NCI-H146 (cell line): ENCODE results near the gene CAV2.

Experiments
- DNase-seq: peaks from one replicate; lab custom pipeline; 2025; lab: John Stamatoyannopoulos, UW

Gene CAV2

GRCh38 chr7:116495736-116496135 is 3.8 kb upstream of the CAV2 start:
- no peak for DNase-seq

- no peak for DNase-seq
These were observed 2.9 kb upstream of the CAV2 start for GRCh38 chr7:116496653-116497052.

- no peak for DNase-seq
These were observed 1.8 kb upstream of the CAV2 start for GRCh38 chr7:116497708-116498107.

- no peak for DNase-seq
These were observed 728 bp downstream of the CAV2 start for GRCh38 chr7:116500078-116500853.

GRCh38 chr7:116501425-116502167 is 2.1 kb downstream of the CAV2 start:
- DNase-seq = no peak

- no peak for DNase-seq
These were observed 2.9 kb downstream of the CAV2 start for GRCh38 chr7:116502201-116503096.

GRCh38 chr7:116503835-116504234 is 4.3 kb downstream of the CAV2 start:
- DNase-seq = no peak

- no peak for DNase-seq
These were observed 5.7 kb downstream of the CAV2 start for GRCh38 chr7:116505278-116505677.

- no peak for DNase-seq
These were observed 6.3 kb downstream of the CAV2 start for GRCh38 chr7:116505823-116506222.

- DNase-seq = no peak
These were observed 10.5 kb downstream of the CAV2 start for GRCh38 chr7:116509982-116510579.

- no peak for DNase-seq
These were observed 11.3 kb downstream of the CAV2 start for GRCh38 chr7:116510795-116511194.

GRCh38 chr7:116511552-116512519 is 12.3 kb downstream of the CAV2 start:
- DNase-seq = no peak

GRCh38 chr7:116512520-116513188 is 13.1 kb downstream of the CAV2 start:
- no peak for DNase-seq

GRCh38 chr7:116515584-116515983 is 16.0 kb downstream of the CAV2 start:
- no peak for DNase-seq

GRCh38 chr7:116516324-116516723 is 16.8 kb downstream of the CAV2 start:
- no peak for DNase-seq

- DNase-seq = no peak
These were observed 18.1 kb downstream of the CAV2 start for GRCh38 chr7:116517626-116518025.

GRCh38 chr7:116518961-116519360 is 19.4 kb downstream of the CAV2 start:
- no peak for DNase-seq

- no peak for DNase-seq
These were observed 21.6 kb downstream of the CAV2 start for GRCh38 chr7:116521046-116521664.

- no peak for DNase-seq
These were observed 22.7 kb downstream of the CAV2 start for GRCh38 chr7:116522247-116522646.

GRCh38 chr7:116524221-116524608 is 24.7 kb downstream of the CAV2 start:
- DNase-seq = no peak
